Measurements from ENCODE around the gene ATP13A3. TPM values are rescaled to one million over a fixed set of nuclear protein-coding genes. Genes with fewer than 3 reads are reported as not detected.
A peak's percentile ranks its signal among the peaks of the same experiment; 100 is the strongest.

Gene ATP13A3
- total and polyA plus RNA-seq, 2 of the 4 experiments (the other 2 are of a cell fraction), result 48.1 to 154 TPM

DNA sequence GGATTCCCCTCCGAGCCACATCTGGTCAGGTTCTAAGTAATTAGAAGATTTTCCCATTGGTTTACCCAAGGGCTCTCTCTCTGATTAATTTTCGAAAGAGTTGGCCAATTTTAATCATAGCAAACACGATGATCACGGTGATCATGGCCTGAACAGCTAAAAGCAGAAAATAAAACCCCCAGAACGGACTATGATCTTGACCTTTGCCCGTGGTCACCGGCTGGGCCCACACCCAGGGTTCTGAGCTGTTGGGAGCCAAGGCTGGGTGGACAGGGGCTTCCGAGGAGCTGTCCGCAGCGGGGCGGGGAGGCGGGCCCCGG, 90.3 kb downstream of the ATP13A3 start:
- H3K9ac ChIP-seq (ENCODE audit: low read depth, low read length), result no peak overlapping the region
- no peak overlapping the region for H2BK15ac ChIP-seq (ENCODE audit: low read depth, low read length)
- no peak overlapping the region for H2BK120ac ChIP-seq (ENCODE audit: low read depth, low read length)
- no TSS peak for BruUV-seq (replicated peaks)
- TF ChIP-seq SMC3 (IDR thresholded peaks at IDR 0.05; ENCODE audit: low read depth, low read length) (no peak), MXI1 (IDR thresholded peaks at IDR 0.05; ENCODE audit: borderline replicate concordance, low read depth, low read length) (no peak), BHLHE40 (IDR thresholded peaks at IDR 0.05; ENCODE audit: low read depth, low read length) (no peak), RFX5 (IDR thresholded peaks at IDR 0.05; ENCODE audit: low read depth, low read length) (no peak), RCOR1 (IDR thresholded peaks at IDR 0.05; ENCODE audit: insufficient replicate concordance, low read length) (no peak), FOS (IDR thresholded peaks at IDR 0.05; ENCODE audit: low read depth, low read length) (no peak), CEBPB (IDR thresholded peaks at IDR 0.05; ENCODE audit: low read depth, low read length) (no peak)
- TF ChIP-seq, protein P1, sequence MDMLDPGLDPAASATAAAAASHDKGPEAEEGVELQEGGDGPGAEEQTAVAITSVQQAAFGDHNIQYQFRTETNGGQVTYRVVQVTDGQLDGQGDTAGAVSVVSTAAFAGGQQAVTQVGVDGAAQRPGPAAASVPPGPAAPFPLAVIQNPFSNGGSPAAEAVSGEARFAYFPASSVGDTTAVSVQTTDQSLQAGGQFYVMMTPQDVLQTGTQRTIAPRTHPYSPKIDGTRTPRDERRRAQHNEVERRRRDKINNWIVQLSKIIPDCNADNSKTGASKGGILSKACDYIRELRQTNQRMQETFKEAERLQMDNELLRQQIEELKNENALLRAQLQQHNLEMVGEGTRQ (IDR thresholded peaks at IDR 0.05; ENCODE audit: low read depth, low read length), result no peak
- TF ChIP-seq, protein P2, sequence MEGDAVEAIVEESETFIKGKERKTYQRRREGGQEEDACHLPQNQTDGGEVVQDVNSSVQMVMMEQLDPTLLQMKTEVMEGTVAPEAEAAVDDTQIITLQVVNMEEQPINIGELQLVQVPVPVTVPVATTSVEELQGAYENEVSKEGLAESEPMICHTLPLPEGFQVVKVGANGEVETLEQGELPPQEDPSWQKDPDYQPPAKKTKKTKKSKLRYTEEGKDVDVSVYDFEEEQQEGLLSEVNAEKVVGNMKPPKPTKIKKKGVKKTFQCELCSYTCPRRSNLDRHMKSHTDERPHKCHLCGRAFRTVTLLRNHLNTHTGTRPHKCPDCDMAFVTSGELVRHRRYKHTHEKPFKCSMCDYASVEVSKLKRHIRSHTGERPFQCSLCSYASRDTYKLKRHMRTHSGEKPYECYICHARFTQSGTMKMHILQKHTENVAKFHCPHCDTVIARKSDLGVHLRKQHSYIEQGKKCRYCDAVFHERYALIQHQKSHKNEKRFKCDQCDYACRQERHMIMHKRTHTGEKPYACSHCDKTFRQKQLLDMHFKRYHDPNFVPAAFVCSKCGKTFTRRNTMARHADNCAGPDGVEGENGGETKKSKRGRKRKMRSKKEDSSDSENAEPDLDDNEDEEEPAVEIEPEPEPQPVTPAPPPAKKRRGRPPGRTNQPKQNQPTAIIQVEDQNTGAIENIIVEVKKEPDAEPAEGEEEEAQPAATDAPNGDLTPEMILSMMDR (conservative IDR thresholded peaks at IDR 0.05; ENCODE audit: low read depth, low read length), result no peak
- no peak overlapping the region for H3K27ac ChIP-seq (ENCODE audit: insufficient read depth, low read length)
- no peak overlapping the region for H3K14ac ChIP-seq (replicated peaks; ENCODE audit: low read depth, low read length)
- H3K9me3 ChIP-seq (ENCODE audit: control insufficient read depth, insufficient read depth, low read length), result no peaks in the 10 kb centered on the region; the same call in 1 of the 2 replicates
- WGBS, 2 experiments (ENCODE audit: extremely low coverage in 2 of 2, insufficient read length in 1 of 2), result 33% methylated on average over 4 of the region's 13 CpGs; no CpG with 5 or more reads in 1 of the 2 experiments
- peaks cover 9% of the 10 kb centered on the region for H3K4me1 ChIP-seq (ENCODE audit: control insufficient read depth, insufficient read depth, low read length)
- H3K36me3 ChIP-seq (ENCODE audit: control insufficient read depth, insufficient read depth, low read length), result no peaks in the 10 kb centered on the region
- H3K27me3 ChIP-seq (ENCODE audit: control insufficient read depth, insufficient read depth, low read length), result peaks cover 20% of the 10 kb centered on the region
- no peak overlapping the region for H3K4ac ChIP-seq (ENCODE audit: low read depth, low read length)
- in situ Hi-C loops (cut with MboI; ENCODE audit: low sequenced_read_pairs), result no loop called here
- no peak overlapping the region for H4K5ac ChIP-seq (ENCODE audit: low read depth, low read length)
- H4K20me1 ChIP-seq (ENCODE audit: insufficient read depth, low read length), result no peaks in the 10 kb centered on the region; the same call in 1 of the 2 replicates
- H3K56ac ChIP-seq (ENCODE audit: extremely low read depth, insufficient read depth, low read length), result no peak overlapping the region
- H3K79me1 ChIP-seq (ENCODE audit: low read depth in 1 of 2, low read length in 2 of 2), result no peaks in the 10 kb centered on the region
- H3K9me1 ChIP-seq (ENCODE audit: insufficient read depth, low read length), result 0 out of 2 replicates have a peak, but pooled peaks cover 3% of the 10 kb centered on the region
- H2BK20ac ChIP-seq (ENCODE audit: low read depth, low read length), result no peak overlapping the region
- dilution Hi-C loops (cut with HindIII; ENCODE audit: low sequenced_read_pairs, unreplicated experiment), result no loop called here
- DNase-seq, result no peak
- POLR2A ChIA-PET (ENCODE audit: unreplicated experiment), result no interaction called here
- ATAC-seq (ENCODE audit: low read depth), result no peak
- H2BK5ac ChIP-seq (ENCODE audit: low read depth, low read length, poor library complexity, severe bottlenecking), result no peak overlapping the region
- no peak overlapping the region for H2AK5ac ChIP-seq (ENCODE audit: low read depth, low read length)
- no peak overlapping the region for H3K18ac ChIP-seq (ENCODE audit: low read depth, low read length)
- CTCF ChIA-PET, result no interaction called here
- no peak overlapping the region for H2AK9ac ChIP-seq (replicated peaks; ENCODE audit: low read depth, low read length, poor library complexity)
- no peak overlapping the region for H4K91ac ChIP-seq (ENCODE audit: insufficient read depth, low read depth, low read length)
- intact Hi-C loops (cut with micrococcal nuclease), result no loop called here
- H3K4me2 ChIP-seq (ENCODE audit: low read depth, low read length), result peak overlapping the region; percentile 32
- no peak overlapping the region for H3K4me3 ChIP-seq (ENCODE audit: insufficient read depth, low read depth, low read length)
- no peak overlapping the region for H3K23ac ChIP-seq (ENCODE audit: low read depth, low read length)
- H4K8ac ChIP-seq (ENCODE audit: low read depth in 2 of 2, low read length in 2 of 2), result no peak overlapping the region
- peak overlapping the region; percentile 79 for H2AFZ ChIP-seq (replicated peaks; ENCODE audit: low read length, poor library complexity)

Measured in IMR-90 (cell line).